NCI-H2107 treated with DMSO at 0.1 percent for 48 hours (cell line): ENCODE results near the gene EPG5.
"Not testable (repeated sequence)": the region's sequence is repeated elsewhere in the genome, so short reads cannot be mapped to it uniquely, and the experiment has no call there.

Experiments used
- DNase-seq: peaks from one replicate; lab custom pipeline; 2025; ENCODE audit not compliant: unreplicated experiment; lab: John Stamatoyannopoulos, UW

Gene EPG5

DNA sequence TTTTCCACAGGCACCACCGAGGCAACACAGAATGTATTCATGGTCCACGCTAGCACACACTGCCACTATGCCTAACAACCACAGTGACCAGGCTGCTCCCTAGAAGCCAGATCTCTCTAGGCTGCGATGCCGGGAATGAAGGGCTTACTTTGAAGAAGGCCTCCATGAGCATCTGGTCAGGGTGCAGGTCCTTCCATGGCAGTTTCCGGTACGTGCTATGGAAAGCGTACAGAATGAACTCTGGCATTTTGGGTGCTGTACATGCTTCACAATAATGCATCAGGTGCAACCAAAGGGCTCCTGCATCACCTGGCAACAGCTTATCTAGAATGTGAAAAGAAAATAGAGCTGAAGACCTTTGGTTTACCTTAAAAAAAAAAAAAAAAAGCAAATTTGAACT is 96.7 kb downstream of the EPG5 start:
- DNase-seq = no peak

DNA sequence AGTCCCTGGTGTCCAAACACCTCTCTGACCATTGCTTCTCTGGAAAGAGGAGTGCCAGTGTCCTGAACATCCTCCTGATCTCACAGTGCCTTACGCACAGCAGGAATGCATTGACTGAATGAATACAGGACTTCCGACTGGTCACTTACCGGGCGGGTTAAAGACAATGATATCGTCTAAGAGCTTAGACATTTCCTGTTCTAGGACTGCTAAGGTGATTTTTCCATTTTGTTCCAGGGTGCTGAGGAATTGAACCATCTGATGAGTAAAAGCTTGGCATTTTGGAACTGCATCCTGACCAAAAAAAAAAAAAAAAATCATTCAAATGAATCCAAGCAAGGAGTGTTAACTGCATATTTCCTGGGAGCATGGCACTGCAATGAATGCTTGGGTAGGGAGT is 101.7 kb downstream of the EPG5 start:
- no peak for DNase-seq

DNA sequence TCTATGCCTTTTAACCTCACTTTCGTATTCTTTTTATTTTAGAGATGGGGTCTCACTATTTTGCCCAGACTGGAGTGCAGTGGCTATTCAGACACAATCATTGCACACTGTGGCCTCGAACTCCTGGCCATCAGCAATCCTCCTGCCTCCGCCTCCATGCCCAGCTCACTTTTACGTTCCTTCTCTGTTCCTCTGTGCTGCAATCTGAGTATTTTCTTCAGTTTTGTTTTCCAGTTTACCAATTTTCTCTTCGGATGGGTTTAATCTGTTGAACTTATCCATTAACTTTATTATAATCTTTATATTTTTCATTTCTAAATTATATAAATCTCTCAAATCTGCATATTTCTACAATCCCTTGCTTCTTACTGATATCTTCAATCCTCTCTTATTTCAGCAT is 103.0 kb downstream of the EPG5 start:
- DNase-seq = no peak

DNA sequence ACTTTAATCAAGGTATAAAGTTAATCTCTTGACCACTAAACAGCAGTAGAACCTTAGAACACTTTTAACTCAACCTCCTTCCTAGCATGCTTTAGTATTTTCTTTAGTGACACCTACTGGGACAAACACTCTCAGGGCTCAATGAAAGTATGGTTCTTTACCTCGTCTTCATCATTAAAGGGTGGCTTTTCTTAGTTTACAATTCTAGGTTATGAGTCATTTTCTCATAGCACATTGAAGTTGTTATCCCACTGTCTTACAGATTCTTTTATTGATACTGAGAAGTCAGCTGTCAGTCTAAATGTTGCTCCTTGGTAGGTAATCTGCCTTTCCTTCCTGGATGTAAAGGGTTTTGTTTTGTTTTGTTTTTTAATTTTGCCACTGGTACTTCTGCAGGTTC is 103.7 kb downstream of the EPG5 start:
- DNase-seq = no peak

DNA sequence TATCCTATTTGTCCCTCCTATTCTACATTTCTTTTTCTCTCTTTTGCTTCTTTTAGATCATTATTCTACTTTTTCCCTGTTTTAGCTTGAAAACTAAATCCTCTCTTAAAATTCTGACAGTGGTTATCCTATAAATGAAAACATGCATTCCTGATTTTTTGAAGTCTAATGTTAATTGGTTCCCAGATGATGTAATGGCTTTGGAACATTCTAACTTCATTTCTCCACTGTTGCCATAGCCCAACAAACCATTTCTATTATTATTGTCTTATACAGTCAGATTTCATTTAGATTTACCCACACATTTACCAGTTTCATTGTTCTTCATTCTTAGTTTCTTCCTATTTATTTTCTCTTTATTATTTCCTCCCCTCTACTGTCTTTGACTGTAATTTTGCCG is 105.2 kb downstream of the EPG5 start:
- no peak for DNase-seq

DNA sequence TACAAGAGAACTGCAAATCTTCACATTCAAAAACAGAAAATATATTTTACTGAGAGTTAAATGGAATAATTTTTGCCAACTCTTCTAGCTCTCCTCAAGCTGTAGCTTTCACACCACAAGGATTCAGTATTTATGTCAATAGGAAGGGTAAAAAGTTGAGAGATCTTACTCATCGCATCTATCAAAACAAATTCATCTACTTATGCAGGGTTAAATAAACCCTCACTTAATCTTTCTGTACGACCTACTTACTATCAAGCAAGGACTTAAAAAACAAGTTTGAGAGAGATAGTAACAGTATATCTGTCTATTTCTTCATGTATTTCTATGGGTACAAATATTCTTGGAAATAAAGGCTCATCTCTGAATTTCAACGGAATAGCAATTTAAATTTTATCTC is 106.2 kb downstream of the EPG5 start:
- no peak for DNase-seq

DNA sequence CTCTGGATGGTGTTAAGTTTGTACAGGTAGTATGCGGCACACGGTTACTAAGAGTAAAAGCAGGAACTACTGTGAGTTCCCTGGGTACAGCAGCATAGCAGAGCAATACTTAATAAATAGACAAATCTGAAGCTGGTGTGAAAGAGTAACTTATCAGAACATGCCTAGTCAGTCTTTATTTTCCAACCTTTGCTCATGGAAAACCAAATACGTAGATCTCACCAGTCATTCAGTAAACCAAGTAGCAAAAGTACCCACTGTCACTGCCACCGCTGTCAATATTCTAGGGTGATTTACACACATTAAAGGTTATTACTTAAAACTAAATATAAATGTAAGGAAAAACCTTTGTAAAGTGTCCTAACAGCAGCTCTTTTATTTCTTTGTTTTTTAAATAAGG is 106.6 kb downstream of the EPG5 start:
- DNase-seq = no peak

DNA sequence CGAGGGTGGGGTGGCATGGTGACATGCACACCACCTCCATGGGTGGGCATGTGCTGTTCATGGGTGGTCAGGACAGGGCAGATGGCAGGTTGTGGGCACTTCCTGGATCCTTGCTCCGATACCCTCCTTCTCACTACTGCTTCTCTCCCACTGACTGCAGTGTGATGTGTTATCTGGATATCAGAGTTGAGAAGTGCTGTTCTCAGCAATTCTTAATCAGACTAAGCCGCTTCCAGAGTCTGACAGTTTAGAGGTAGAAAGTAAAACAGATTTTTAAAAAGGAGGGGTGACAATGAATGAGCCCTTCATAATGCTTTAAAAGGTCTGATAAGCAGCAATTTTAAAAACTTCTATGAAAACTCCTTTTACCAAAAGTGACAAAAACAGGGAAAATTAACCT is 107.8 kb downstream of the EPG5 start:
- DNase-seq = no peak

DNA sequence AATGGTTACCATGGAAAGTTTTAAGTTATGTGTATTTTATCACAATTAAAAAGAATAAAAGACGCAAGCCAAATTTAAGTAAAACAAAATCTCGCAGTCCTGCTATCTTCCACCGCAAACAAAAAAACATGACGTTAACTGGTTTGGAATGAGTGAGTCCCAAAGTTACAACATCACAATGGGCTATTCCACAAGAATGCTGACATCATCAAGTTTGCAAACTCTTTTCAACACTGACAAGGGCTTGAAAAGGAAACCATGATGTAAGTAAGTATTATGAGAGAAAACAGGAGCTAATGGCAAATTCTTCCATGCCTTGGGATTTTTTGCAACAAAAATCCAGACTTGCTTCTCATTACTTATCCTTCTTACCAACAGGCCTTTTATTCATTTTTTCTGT is 110.6 kb downstream of the EPG5 start:
- no peak for DNase-seq

DNA sequence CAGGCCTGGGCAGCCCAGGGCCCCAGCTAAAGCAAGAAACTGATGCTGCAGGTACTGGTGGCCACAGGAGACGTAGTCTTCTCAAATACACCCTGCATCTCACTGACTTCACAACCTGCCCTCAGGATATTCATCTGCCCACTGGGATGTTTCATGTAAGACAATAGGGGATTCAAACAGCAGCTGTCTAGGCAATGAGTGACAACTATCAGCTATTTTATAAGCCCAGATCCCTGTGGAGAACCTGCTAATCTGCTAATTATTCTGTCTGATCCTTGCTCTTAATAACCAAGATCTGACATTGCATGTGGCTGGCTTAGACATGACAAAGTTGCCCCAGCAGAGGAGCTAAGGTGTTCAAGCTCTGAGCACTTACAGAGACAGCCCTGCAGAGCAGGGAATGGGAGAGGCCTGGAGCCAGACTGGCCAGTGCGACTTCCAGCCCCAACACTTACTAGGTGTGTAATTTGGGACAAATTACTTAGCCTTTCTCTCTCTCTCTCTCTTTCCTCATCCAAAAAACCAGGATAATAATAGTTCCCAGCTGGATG is 113.0 kb downstream of the EPG5 start:
- DNase-seq = no peak

DNA sequence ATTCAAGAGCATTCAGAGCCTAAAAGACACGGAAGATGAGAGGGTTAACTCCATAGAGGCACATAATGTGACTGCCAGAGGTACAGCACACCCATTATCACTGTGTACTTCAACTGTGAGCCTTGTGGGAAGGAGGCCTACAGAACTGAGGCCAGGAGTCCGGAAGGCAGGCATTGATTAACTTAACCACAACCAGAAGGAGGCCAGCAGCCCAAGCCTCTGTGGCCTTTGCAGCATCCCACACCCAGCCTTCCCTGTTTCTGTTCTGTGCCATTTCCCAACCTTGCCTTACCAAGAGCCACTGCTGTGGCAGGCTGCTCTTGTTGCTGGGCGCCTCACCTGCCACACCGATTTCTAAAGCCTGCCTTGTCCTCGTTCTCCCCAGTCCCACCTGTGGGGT is 114.5 kb downstream of the EPG5 start:
- DNase-seq = no peak

DNA sequence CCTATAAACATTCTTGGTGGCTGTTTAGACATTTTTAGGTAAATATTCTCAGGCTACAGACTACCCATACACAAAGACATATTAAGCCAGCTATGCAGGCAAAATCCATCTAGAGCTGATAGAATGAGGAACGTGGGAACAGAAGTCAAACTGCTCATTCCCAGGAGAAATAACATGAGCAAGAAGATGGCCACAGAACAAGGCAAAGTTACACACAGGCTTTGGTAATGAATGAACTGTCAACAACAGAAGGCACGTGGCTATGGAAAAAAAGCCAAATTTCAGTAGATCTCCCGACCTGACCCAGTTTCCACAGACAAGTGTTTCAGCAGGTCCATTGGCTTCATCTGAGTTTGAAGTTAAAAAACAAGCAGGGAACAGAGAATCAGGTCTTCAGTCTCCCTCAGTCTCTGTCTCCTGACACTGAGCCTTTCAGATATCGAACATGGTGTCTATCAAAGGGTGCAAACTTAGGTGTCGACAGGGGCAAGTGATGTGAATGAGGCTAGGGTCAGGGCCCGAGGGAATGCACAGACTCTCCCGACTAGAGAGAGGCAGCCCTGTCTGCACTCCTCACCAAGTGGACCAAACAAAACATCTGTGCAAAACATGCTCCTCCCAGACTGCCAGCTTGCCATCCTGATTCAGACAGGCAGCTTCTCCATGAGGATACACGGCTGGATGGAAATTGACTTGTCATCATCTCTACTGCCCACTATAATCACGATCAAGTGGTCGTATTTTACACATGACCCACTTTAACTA is 115.8 kb downstream of the EPG5 start:
- DNase-seq = no peak

DNA sequence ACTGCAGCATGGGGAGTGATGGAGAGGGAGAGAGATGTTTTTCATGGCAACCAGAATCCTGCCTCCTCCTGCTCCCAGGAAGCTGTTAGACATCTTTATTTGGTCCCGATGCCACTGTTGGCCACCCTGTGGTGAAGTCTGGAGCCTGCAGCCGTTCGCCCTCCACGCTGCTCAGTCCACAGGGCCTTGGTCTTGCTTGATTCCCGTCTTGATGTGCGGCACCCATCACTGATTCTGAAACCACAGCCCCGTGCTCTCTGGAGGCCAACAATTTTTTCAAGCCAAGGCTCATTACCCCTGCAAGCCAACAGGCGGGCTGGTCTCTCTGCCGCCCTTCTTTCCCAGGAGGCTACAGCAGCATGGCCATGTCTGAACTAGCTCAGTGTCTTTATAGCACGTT is 117.1 kb downstream of the EPG5 start:
- DNase-seq = peak; percentile 45

DNA sequence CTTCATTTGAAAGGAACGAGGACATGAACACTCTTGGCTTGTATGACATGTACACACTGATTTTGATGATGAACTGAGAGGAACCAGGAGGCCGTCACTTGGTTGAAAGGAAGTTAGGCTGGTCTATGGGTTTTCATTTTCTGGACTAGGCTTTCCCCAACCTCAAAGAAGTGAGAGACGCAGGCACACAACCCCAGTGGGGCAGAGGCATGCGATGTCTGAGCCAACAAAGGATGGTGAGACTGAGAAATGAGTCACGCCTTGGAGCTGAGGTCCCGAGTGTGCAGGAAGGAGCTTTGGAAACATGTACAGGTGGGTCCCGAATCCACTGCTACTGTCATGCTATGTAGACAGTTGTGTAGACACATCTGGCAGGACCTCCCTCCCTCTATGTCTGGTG is 117.6 kb downstream of the EPG5 start:
- DNase-seq = no peak

DNA sequence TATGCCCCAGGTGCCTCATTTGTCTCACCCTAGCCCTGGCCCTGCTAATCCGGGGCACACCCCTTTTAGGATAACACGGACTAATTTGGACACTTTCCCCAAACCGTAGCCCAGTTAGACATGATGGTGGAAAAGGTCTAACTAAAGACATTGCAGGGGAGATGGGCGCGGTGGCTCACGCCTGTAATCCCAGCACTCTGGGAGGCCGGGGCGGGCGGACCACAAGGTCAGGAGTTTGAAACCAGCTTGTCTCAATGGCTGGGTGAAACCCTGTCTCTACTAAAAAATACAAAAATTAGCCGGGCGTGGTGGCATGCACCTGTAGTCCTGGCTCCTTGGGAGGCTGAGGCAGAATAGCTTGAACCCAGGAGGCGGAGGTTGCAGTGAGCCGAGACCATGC is 118.5 kb downstream of the EPG5 start:
- not testable (repeated sequence) for DNase-seq

DNA sequence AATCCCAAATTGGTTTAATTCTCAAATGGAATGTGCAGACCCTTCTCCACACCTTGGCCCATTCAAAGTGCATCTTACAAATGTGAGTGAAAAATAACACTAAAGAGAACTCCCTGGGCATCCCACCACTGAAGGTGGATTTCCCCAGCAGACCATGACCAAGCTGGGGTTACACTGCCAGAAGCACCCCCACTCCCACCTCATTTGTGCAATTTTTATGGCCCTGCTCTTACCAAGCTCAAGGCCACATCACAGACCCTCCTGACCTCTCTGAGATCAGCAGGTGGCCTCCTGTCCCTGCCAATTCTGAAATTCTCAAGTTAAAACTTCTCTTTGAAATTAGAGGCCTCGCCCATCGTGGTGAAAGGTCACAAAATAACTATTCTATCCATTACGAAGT is 120.0 kb downstream of the EPG5 start:
- DNase-seq = no peak

DNA sequence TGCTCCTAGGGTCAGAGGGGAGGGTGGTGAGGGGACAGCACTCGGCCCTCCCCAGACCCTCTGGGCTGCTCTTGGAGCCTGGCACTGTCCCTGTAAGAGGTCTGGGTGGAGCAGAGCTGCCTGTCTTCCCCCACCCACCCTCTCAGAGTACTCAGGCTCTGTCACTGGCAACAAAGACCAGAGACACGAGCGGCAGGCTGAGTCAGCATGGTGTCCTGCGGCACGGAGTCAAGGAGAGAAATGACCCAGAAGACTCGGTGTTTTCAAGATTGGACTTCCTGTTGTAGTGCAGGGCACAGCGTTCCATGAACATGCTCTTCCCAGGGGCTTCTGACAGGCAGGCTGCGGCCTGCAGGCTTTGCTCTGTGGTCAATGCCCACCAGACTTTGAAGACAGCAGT is 121.7 kb downstream of the EPG5 start:
- no peak for DNase-seq

DNA sequence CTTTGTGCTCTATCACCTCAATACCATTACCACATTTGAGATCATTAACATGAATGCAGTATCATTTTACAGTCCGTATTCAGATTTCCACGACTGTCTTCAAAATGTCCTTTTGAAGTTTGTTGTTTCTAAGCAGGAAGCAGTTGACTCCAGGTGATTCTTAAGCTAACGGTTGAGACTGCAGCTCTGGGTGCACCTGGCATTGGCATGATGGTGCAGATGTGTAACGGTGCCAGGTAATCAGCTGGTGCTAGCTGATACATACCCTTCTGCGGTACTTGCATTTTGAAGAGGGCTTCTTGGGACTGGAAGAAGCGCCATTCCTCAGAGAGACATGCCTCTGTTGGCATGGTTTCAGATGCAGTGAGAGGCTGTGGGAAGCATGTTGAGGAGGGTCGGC is 122.2 kb downstream of the EPG5 start:
- peak; percentile 79 for DNase-seq

DNA sequence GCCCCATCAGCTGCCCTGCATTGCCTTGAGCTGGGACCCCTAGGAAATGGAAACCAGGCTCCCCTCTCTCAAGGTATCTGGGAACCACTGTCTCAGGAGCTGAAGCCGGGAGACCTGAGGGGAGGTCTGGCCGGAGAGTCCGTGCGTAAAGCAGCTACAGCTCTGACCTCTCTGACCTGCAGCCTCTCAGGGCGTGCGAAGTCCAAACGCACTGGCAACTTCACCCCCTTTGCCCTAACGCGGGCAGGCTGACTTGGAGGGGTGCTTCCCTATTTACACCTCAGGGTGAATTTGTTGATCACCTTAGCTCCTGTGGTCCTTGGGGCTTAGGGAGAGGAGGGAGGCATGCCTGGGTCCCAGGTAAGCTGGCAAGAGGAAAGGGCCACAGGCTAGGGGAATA is 124.1 kb downstream of the EPG5 start:
- no peak for DNase-seq

DNA sequence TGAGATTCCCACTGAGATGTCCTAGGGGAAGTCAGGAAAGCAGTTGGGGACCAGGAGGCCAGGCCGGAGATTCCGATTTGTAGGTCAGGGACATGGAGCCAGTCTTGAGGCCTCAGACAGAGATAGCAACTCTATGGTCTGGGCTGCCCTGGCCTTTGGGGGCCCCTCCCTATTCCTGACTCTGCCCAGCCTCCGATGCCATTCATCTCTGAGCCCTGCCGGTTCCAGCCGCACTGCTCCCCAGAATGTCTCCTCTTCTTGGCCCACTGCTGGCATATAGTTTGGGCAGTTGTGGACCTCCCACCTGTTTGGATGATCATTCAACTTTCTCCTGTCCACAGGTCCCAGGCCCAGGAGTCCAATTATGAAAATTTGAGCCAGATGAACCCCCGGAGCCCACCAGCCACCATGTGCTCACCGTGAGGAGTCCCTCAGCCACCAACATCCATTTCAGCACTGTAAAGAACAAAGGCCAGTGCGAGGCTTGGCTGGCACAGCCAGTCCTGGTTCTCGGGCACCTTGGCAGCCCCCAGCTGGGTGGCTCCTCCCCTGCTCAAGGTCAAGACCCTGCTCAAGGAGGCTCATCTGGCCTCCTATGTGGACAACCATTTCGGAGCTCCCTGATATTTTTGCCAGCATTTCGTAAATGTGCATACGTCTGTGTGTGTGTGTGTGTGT is 125.2 kb downstream of the EPG5 start:
- DNase-seq = no peak

DNA sequence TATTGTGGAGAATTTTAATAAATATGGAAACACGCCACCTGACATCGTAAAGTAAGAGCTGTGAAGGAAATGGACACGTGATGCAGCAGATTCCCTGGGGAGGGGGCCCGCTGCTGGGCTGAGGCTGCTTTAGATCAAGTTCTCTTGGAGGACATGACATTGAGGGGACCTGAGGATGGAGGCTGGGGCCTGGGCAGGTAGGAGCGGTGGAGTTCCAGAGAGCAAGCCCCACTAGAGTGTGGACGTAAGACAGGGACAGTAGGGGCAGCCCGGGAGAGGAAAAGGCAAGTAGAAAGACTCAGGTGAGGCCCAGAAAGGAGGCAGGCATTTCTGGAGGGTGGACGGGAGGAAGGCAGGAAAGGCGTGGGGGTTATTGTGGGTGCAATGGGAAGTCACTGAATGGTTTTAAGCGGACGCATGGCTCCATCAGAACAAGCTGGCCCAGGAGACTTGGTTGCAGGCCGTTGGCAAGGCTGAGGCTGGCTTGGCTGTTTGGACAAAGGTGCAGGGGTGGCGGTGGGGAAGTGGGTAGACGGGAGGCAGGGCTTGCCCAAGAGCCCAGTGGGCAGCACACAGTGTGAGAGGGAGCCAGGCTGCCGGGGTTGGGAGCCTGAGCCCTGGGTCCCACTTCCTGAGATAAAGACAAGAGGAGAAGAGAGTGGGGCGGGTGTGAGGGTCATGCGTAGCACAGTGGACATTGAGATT is 125.9 kb downstream of the EPG5 start:
- DNase-seq = no peak
